Esophagus squamous epithelium (tissue), 4 donors: ENCODE results near the gene AFF3.

Source experiments
- CTCF ChIP-seq, 6 experiments: fragments of 450-650 bp in 4 of 6; fragments of 200-600 bp in 2 of 6; sonication (generic) in 2 of 6; IDR thresholded peaks; one replicate each; pipeline ENCODE4 v1.5.1; 2016 to 2019; ENCODE audit warnings: antibody characterized with exemption in 6 of 6, mild to moderate bottlenecking in 4 of 6, moderate library complexity in 4 of 6
- POLR2A ChIP-seq, 4 donors: fragments of 450-650 bp; IDR thresholded peaks; one replicate each; pipeline ENCODE4 v1.6.1; 2017; ENCODE audit warnings: antibody characterized with exemption in 4 of 4, mild to moderate bottlenecking in 4 of 4, moderate library complexity in 3 of 4

DNA sequence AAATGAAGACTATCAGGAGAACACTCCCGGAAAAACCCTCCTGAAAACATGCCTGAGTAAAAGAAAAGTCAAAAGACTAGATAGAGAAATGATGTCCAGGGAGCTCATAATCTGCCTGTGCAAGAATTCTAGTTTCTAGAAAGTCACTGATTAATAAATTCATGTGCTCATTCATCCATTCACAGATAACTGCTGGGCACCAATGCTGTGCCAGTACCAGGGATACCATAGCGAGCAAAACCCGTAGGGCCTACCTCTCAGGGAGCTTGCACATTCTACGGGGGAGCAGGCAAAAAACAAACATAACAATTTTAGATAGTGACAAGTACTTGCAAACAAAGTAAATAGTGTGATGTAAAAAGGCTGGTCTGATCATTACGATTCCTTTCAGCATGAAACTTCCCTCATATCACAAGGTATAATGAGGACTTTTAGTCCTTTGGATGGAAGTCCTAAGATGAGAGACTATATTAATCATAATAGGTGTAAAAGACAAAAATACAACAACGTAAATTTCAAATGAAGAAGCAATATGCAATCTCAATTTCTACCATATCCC lies 289.9 kb downstream of the AFF3 start:
- no peak for TF ChIP-seq CTCF (IDR thresholded peaks at IDR 0.05)
- no peak for TF ChIP-seq POLR2A (IDR thresholded peaks at IDR 0.05)
